ENCODE results near the gene ITGB3.

DNA sequence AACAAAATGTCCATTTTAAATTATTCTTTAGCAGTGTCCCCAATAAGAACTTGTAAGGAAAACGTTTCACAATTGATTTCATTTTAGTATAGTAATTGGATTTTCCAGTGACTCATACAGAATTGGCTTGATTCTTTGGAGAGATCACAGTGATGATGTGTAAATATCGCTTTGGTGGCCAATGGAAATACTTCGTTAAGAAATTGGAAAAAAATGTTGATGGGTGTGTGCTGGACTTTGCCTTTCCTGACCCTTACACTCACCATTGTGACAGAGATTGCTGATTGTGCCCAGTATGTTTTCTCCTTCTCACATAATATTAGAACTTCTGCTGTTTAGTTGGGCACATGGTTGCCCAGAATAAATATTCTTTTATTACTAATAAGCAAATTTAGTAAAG lies 62.7 kb downstream of the ITGB3 start:
- TF ChIP-seq POLR2A (IDR thresholded peaks at IDR 0.05; ENCODE audit: low read depth, low read length) (no peak), TAF1 (IDR thresholded peaks at IDR 0.05; ENCODE audit: borderline replicate concordance, low read depth, low read length) (no peak)

All from GM12892 (cell line).